Mesenchymal stem cell (in vitro differentiated cells and primary cell): ENCODE results near the gene RPL21.
A peak's percentile ranks its signal among the peaks of the same experiment; 100 is the strongest.
"Not testable (repeated sequence)": the region's sequence is repeated elsewhere in the genome, so short reads cannot be mapped to it uniquely, and the experiment has no call there.

ENCODE experiments used
- DNase-seq: peaks from one replicate; pipeline ENCODE4 v3.0.0-alpha.2; 2013
- H2AFZ ChIP-seq: one replicate; pipeline ENCODE4 v1.6.1; 2013; ENCODE audit warnings: low read depth, mild to moderate bottlenecking, control low read depth, inconsistent platforms, low read length, moderate library complexity
- H2AK5ac ChIP-seq: 2 replicates; pipeline ENCODE4 v1.6.1; 2013; ENCODE audit warnings: low read length, moderate library complexity, mild to moderate bottlenecking, inconsistent platforms; ENCODE audit not compliant: severe bottlenecking
- H2BK120ac ChIP-seq: one replicate; pipeline ENCODE4 v1.6.1; 2013; ENCODE audit warnings: low read depth, mild to moderate bottlenecking, inconsistent platforms, low read length, moderate library complexity
- H2BK12ac ChIP-seq, 2 experiments: one replicate each; pipeline ENCODE4 v1.6.1; 2013; ENCODE audit warnings: inconsistent platforms in 2 of 2, low read length in 2 of 2, mild to moderate bottlenecking in 2 of 2, moderate library complexity in 2 of 2, control low read depth in 1 of 2
- H2BK15ac ChIP-seq: one replicate; pipeline ENCODE4 v1.6.1; 2013; ENCODE audit warnings: mild to moderate bottlenecking, low read depth, inconsistent platforms; ENCODE audit not compliant: poor library complexity, severe bottlenecking
- H2BK5ac ChIP-seq: 2 replicates; pipeline ENCODE4 v1.6.1; 2013; ENCODE audit warnings: low read depth, mild to moderate bottlenecking, low read length, control low read depth, inconsistent platforms; ENCODE audit not compliant: poor library complexity, severe bottlenecking
- H3K14ac ChIP-seq, 2 experiments: one replicate each; pipeline ENCODE4 v1.6.1; 2013; ENCODE audit warnings: inconsistent platforms in 2 of 2, low read length in 2 of 2, control low read depth in 1 of 2, mild to moderate bottlenecking in 1 of 2, moderate library complexity in 1 of 2
- H3K18ac ChIP-seq, 2 experiments: one replicate each; pipeline ENCODE4 v1.6.1; 2013; ENCODE audit warnings: inconsistent platforms in 2 of 2, low read length in 2 of 2, control low read depth in 1 of 2, low read depth in 1 of 2, mild to moderate bottlenecking in 1 of 2
- H3K23ac ChIP-seq, 2 experiments: one replicate each; pipeline ENCODE4 v1.6.1; 2013; ENCODE audit warnings: inconsistent platforms in 2 of 2, low read length in 2 of 2, mild to moderate bottlenecking in 2 of 2, moderate library complexity in 2 of 2, control low read depth in 1 of 2
- H3K27ac ChIP-seq: 2 replicates; pipeline ENCODE4 v1.5.1; 2013; ENCODE audit warnings: mild to moderate bottlenecking, moderate library complexity, low read length, control low read depth, inconsistent platforms; ENCODE audit not compliant: poor library complexity, severe bottlenecking
- H3K27me3 ChIP-seq, 2 experiments: 2 replicates each; pipeline versions ENCODE4 v1.6.1 to v1.7.0; 2013; ENCODE audit warnings: low read length in 2 of 2, mild to moderate bottlenecking in 2 of 2, moderate library complexity in 2 of 2, control low read depth in 1 of 2, inconsistent platforms in 1 of 2; ENCODE audit not compliant: control insufficient read depth in 1 of 2, insufficient read depth in 1 of 2
- H3K36me3 ChIP-seq, 2 experiments: 2 replicates each; pipeline versions ENCODE4 v1.6.1 to v1.7.0; 2013; ENCODE audit warnings: low read length in 2 of 2, control low read depth in 1 of 2, inconsistent platforms in 1 of 2, low read depth in 1 of 2, mild to moderate bottlenecking in 1 of 2; ENCODE audit not compliant: insufficient read depth in 2 of 2, control insufficient read depth in 1 of 2
- H3K4ac ChIP-seq, 2 experiments: one replicate each; pipeline ENCODE4 v1.6.1; 2013; ENCODE audit warnings: inconsistent platforms in 2 of 2, low read length in 2 of 2, mild to moderate bottlenecking in 2 of 2, moderate library complexity in 2 of 2, control low read depth in 1 of 2, low read depth in 1 of 2
- H3K4me1 ChIP-seq: 2 replicates; pipeline ENCODE4 v1.6.1; 2013; ENCODE audit warnings: low read depth, low read length, control low read depth; ENCODE audit not compliant: control insufficient read depth, insufficient read depth
- H3K4me2 ChIP-seq: 2 replicates; pipeline ENCODE4 v1.6.1; 2013; ENCODE audit warnings: low read length, mild to moderate bottlenecking, inconsistent platforms; ENCODE audit not compliant: poor library complexity, severe bottlenecking
- H3K4me3 ChIP-seq, 2 experiments: 2 replicates each; pipeline versions ENCODE4 v1.5.1 to v1.7.0; 2013; ENCODE audit warnings: low read length in 2 of 2, mild to moderate bottlenecking in 2 of 2, control low read depth in 1 of 2, low read depth in 1 of 2; ENCODE audit not compliant: insufficient read depth in 1 of 2
- H3K79me1 ChIP-seq: replicated peaks from 2 replicates; pipeline ENCODE4 v1.6.1; 2013; ENCODE audit warnings: mild to moderate bottlenecking, control low read depth, low read length, inconsistent platforms; ENCODE audit not compliant: poor library complexity, severe bottlenecking
- H3K9ac ChIP-seq: 2 replicates; pipeline ENCODE4 v1.7.0; 2013; ENCODE audit warnings: mild to moderate bottlenecking, low read length, moderate library complexity
- H3K9me3 ChIP-seq: 2 replicates; pipeline ENCODE4 v1.7.0; 2013; ENCODE audit warnings: mild to moderate bottlenecking, low read length; ENCODE audit not compliant: control insufficient read depth
- H4K8ac ChIP-seq: one replicate; pipeline ENCODE4 v1.6.1; 2013; ENCODE audit warnings: inconsistent platforms, mild to moderate bottlenecking, low read length, moderate library complexity
- H4K91ac ChIP-seq: one replicate; pipeline ENCODE4 v1.6.1; 2013; ENCODE audit warnings: mild to moderate bottlenecking, low read length, inconsistent platforms
- WGBS: methylation state at CpG from one replicate; pipeline ENCODE4 v1.1.7; 2013; ENCODE audit warnings: mixed read lengths; 5-methylcytosine and 5-hydroxymethylcytosine counted together

RPL21 gene

DNA sequence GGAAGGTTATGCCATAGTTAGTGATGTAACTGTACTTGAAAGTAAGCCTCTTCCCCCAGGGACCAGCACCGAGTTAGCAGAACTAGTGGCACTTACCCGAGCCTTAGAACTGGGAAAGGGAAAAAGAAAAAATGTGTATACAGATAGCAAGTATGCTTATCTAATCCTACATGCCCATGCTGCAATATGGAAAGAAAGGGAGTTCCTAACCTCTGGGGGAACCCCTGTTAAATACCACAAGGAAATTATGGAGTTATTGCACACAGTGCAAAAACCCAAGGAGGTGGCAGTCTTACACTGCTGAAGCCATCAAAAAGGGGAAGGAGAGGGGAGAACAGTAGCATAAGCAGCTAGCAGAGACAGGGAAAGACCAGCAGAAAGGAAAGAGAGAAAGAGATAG lies 33.6 kb upstream of the RPL21 start:
- not testable (repeated sequence) for H3K4me3 ChIP-seq, H3K4me1 ChIP-seq, H3K9me3 ChIP-seq, H2BK12ac ChIP-seq, H3K9ac ChIP-seq, H3K4me2 ChIP-seq, H3K27ac ChIP-seq, H3K79me1 ChIP-seq, H2AK5ac ChIP-seq, H3K14ac ChIP-seq, H2BK15ac ChIP-seq, DNase-seq, H3K27me3 ChIP-seq, H4K8ac ChIP-seq, H3K36me3 ChIP-seq, H2AFZ ChIP-seq, H3K23ac ChIP-seq, H3K18ac ChIP-seq, H2BK120ac ChIP-seq, H4K91ac ChIP-seq, H2BK5ac ChIP-seq, H3K4ac ChIP-seq
- WGBS: 88% methylated on average over 1 of the region's 2 CpGs

DNA sequence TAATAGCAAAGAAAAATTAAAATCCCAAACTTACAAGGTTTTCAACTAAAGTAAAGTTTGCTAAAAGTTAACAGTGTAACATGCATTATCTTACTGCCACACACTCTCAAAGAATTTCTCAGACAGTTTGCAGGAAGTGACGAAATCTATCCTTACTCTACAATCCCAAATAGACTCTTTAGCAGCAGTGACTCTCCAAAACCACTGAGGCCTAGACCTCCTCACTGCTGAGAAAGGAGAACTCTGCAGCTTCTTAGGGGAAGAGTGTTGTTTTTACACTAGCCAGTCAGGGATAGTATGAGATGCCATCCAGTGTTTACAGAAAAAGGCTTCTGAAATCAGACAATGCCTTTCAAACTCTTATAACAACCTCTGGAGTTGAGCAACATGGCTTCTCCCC lies 32.5 kb upstream of the RPL21 start:
- not testable (repeated sequence) for H2BK15ac ChIP-seq, H3K4me1 ChIP-seq, H3K9ac ChIP-seq, H3K23ac ChIP-seq, H3K36me3 ChIP-seq, H3K18ac ChIP-seq, H2BK120ac ChIP-seq, H3K27me3 ChIP-seq, H3K79me1 ChIP-seq, H3K4ac ChIP-seq, H3K4me3 ChIP-seq, H4K8ac ChIP-seq, H3K27ac ChIP-seq, H3K4me2 ChIP-seq, H3K9me3 ChIP-seq, H2AK5ac ChIP-seq, H2AFZ ChIP-seq, H2BK5ac ChIP-seq, H4K91ac ChIP-seq, H2BK12ac ChIP-seq, H3K14ac ChIP-seq
- DNase-seq: peak; percentile 10
- WGBS: no CpG with 5 or more reads among the region's 1 CpG

GRCh38 chr13:27219611-27220010 lies 31.7 kb upstream of the RPL21 start:
- peaks cover 6% of the 10 kb centered on the region for H3K9me3 ChIP-seq
- no peak for DNase-seq
- no peak overlapping the region for H3K18ac ChIP-seq
- H3K23ac ChIP-seq: no peak overlapping the region
- H3K9ac ChIP-seq: no peak overlapping the region
- no peak overlapping the region for H2AFZ ChIP-seq
- no peak overlapping the region for H3K4me2 ChIP-seq
- no peak overlapping the region for H4K91ac ChIP-seq
- H3K4me1 ChIP-seq: no peaks in the 10 kb centered on the region
- no peak overlapping the region for H2BK15ac ChIP-seq
- H3K79me1 ChIP-seq: no peaks in the 10 kb centered on the region
- no peaks in the 10 kb centered on the region for H3K36me3 ChIP-seq
- no peak overlapping the region for H4K8ac ChIP-seq
- no peak overlapping the region for H2BK5ac ChIP-seq
- H2BK120ac ChIP-seq: no peak overlapping the region
- no peak overlapping the region for H3K4ac ChIP-seq
- WGBS: 89% methylated on average over 19 of the region's 19 CpGs
- no peak overlapping the region for H2BK12ac ChIP-seq
- H3K4me3 ChIP-seq: no peak overlapping the region
- H3K27me3 ChIP-seq: no peaks in the 10 kb centered on the region
- H3K27ac ChIP-seq: no peak overlapping the region
- H3K14ac ChIP-seq: no peak overlapping the region
- H2AK5ac ChIP-seq: no peak overlapping the region

DNA sequence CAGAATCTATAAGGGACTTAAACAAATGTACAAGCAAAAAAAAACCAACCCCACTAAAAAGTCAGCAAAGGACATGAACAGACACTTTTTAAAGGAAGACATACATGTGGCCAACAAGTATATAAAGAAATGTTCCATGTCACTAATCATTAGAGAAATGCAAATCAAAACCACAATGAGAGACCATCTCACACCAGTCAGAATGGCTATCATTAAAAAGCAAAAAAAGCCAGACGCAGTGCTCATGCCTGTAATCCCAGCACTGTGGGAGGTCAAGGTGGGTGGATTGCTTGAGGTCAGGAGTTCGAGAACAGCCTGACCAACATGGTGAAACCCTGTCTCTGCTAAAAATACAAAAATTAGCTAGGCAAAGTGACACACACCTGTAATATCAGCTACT lies 29.3 kb upstream of the RPL21 start:
- not testable (repeated sequence) for H3K23ac ChIP-seq, H2BK5ac ChIP-seq, H3K27ac ChIP-seq, H3K27me3 ChIP-seq, H3K4me1 ChIP-seq, H4K91ac ChIP-seq, H3K14ac ChIP-seq, H3K4me3 ChIP-seq, H3K36me3 ChIP-seq, H2BK15ac ChIP-seq, H3K4me2 ChIP-seq, H3K18ac ChIP-seq, H2BK120ac ChIP-seq, H2AK5ac ChIP-seq, H3K79me1 ChIP-seq, H3K9ac ChIP-seq, H2BK12ac ChIP-seq, H2AFZ ChIP-seq, H4K8ac ChIP-seq, H3K9me3 ChIP-seq, H3K4ac ChIP-seq, DNase-seq
- 77% methylated on average over 2 of the region's 2 CpGs for WGBS
